HL-60 (cell line): ENCODE results near the gene PEX5L.

ENCODE experiments used
- TF ChIP-seq, protein P1 (sequence below): IDR thresholded peaks from one replicate; pipeline ENCODE4 v1.5.1; 2011; ENCODE audit warnings: low read length, control low read depth, inconsistent platforms; ENCODE audit not compliant: insufficient read depth
- TF ChIP-seq, protein P2 (sequence below): IDR thresholded peaks from 2 replicates; pipeline ENCODE4 v1.6.1; 2012; ENCODE audit warnings: low read depth; ENCODE audit not compliant: insufficient replicate concordance

DNA sequence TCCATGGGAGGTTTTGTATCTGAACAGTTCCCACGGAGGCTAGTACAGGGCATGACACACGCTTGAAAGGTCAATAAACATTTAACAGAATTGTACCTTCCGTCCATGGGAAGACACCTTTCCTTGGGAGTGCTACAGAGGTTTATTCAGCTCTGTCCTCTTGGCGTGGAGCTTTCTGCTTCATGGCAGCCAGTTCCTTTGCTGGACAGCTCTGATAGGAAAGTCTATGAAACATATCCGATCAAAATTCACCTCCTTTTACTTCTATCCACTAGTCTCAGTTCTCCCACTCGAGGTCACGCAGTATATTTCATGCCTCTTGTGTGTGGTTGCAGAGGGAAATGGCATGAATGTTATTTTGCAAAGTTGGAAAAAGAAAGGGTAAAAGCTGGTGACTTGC, 91.2 kb downstream of the PEX5L start:
- TF ChIP-seq, protein P1, sequence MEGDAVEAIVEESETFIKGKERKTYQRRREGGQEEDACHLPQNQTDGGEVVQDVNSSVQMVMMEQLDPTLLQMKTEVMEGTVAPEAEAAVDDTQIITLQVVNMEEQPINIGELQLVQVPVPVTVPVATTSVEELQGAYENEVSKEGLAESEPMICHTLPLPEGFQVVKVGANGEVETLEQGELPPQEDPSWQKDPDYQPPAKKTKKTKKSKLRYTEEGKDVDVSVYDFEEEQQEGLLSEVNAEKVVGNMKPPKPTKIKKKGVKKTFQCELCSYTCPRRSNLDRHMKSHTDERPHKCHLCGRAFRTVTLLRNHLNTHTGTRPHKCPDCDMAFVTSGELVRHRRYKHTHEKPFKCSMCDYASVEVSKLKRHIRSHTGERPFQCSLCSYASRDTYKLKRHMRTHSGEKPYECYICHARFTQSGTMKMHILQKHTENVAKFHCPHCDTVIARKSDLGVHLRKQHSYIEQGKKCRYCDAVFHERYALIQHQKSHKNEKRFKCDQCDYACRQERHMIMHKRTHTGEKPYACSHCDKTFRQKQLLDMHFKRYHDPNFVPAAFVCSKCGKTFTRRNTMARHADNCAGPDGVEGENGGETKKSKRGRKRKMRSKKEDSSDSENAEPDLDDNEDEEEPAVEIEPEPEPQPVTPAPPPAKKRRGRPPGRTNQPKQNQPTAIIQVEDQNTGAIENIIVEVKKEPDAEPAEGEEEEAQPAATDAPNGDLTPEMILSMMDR = no peak
- TF ChIP-seq, protein P2, sequence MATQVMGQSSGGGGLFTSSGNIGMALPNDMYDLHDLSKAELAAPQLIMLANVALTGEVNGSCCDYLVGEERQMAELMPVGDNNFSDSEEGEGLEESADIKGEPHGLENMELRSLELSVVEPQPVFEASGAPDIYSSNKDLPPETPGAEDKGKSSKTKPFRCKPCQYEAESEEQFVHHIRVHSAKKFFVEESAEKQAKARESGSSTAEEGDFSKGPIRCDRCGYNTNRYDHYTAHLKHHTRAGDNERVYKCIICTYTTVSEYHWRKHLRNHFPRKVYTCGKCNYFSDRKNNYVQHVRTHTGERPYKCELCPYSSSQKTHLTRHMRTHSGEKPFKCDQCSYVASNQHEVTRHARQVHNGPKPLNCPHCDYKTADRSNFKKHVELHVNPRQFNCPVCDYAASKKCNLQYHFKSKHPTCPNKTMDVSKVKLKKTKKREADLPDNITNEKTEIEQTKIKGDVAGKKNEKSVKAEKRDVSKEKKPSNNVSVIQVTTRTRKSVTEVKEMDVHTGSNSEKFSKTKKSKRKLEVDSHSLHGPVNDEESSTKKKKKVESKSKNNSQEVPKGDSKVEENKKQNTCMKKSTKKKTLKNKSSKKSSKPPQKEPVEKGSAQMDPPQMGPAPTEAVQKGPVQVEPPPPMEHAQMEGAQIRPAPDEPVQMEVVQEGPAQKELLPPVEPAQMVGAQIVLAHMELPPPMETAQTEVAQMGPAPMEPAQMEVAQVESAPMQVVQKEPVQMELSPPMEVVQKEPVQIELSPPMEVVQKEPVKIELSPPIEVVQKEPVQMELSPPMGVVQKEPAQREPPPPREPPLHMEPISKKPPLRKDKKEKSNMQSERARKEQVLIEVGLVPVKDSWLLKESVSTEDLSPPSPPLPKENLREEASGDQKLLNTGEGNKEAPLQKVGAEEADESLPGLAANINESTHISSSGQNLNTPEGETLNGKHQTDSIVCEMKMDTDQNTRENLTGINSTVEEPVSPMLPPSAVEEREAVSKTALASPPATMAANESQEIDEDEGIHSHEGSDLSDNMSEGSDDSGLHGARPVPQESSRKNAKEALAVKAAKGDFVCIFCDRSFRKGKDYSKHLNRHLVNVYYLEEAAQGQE = no peak
